ENCODE results near the gene CRKL.
"Not testable (repeated sequence)": the region's sequence is repeated elsewhere in the genome, so short reads cannot be mapped to it uniquely, and the experiment has no call there.

Gene CRKL

GRCh38 chr22:20899827-20900423 is 17.3 kb upstream of the CRKL start:
- Histone ChIP-seq H3K27ac (ENCODE audit: low read length) (no peak overlapping the region), H3K9ac (ENCODE audit: low read length) (no peak overlapping the region), H4K20me1 (ENCODE audit: insufficient read depth, low read length) (no peaks in the 10 kb centered on the region), H3K79me2 (ENCODE audit: low read length) (no peaks in the 10 kb centered on the region), H3K4me3 (ENCODE audit: low read length) (no peak overlapping the region), H3K36me3 (replicated peaks; ENCODE audit: low read depth, low read length) (no peaks in the 10 kb centered on the region), H3K4me1 (ENCODE audit: low read length) (no peaks in the 10 kb centered on the region), H3K4me2 (ENCODE audit: low read length) (no peak overlapping the region), H3K9me3 (ENCODE audit: insufficient read depth, low read length) (no peaks in the 10 kb centered on the region), H2AFZ (ENCODE audit: low read depth, low read length) (no peak overlapping the region), H3K27me3 (ENCODE audit: low read depth, low read length) (no peaks in the 10 kb centered on the region)
- TF ChIP-seq EZH2phosphoT487 (IDR thresholded peaks at IDR 0.05; ENCODE audit: low read depth) (no peak), CTCF (IDR thresholded peaks at IDR 0.05; ENCODE audit: low read depth, low read length) (no peak)

GRCh38 chr22:20901093-20902033 is 15.8 kb upstream of the CRKL start:
- not testable (repeated sequence) for H3K79me2 ChIP-seq (ENCODE audit: low read length); H3K9me3 ChIP-seq (ENCODE audit: insufficient read depth, low read length); H3K4me2 ChIP-seq (ENCODE audit: low read length); H3K36me3 ChIP-seq (replicated peaks; ENCODE audit: low read depth, low read length); H3K4me3 ChIP-seq (ENCODE audit: low read length); H4K20me1 ChIP-seq (ENCODE audit: insufficient read depth, low read length); H2AFZ ChIP-seq (ENCODE audit: low read depth, low read length); H3K27ac ChIP-seq (ENCODE audit: low read length); H3K4me1 ChIP-seq (ENCODE audit: low read length); H3K9ac ChIP-seq (ENCODE audit: low read length)
- peaks cover 13% of the 10 kb centered on the region for H3K27me3 ChIP-seq (ENCODE audit: low read depth, low read length)

DNA sequence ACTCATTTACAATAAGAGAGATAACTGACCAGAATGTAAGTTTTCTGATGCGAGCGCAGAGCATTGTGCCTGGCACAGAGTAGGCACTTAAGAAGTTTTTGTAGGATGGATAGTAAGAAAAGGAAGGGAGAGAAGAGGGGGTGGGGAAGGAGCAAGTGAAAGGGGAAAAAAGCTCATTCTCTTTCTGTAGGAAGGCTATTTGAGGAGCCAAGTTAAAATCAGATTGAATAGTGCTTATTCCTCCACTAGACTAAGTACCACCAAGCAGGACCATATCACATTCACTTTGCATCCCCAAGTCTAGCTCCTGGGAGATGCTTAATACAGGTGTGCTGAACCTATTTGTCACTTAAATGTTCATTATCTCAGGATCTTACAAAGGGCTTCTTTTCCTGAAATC is 14.1 kb upstream of the CRKL start:
- Histone ChIP-seq H2AFZ (ENCODE audit: low read depth, low read length) (no peak overlapping the region), H4K20me1 (ENCODE audit: insufficient read depth, low read length) (no peaks in the 10 kb centered on the region), H3K36me3 (replicated peaks; ENCODE audit: low read depth, low read length) (no peaks in the 10 kb centered on the region), H3K9ac (ENCODE audit: low read length) (no peak overlapping the region), H3K4me3 (ENCODE audit: low read length) (no peak overlapping the region), H3K27me3 (ENCODE audit: low read depth, low read length) (peaks cover 17% of the 10 kb centered on the region), H3K9me3 (ENCODE audit: insufficient read depth, low read length) (no peaks in the 10 kb centered on the region), H3K4me2 (ENCODE audit: low read length) (no peak overlapping the region), H3K4me1 (ENCODE audit: low read length) (no peaks in the 10 kb centered on the region), H3K79me2 (ENCODE audit: low read length) (no peaks in the 10 kb centered on the region), H3K27ac (ENCODE audit: low read length) (no peak overlapping the region)
- TF ChIP-seq CTCF (IDR thresholded peaks at IDR 0.05; ENCODE audit: low read depth, low read length) (no peak), EZH2phosphoT487 (IDR thresholded peaks at IDR 0.05; ENCODE audit: low read depth) (no peak)

DNA sequence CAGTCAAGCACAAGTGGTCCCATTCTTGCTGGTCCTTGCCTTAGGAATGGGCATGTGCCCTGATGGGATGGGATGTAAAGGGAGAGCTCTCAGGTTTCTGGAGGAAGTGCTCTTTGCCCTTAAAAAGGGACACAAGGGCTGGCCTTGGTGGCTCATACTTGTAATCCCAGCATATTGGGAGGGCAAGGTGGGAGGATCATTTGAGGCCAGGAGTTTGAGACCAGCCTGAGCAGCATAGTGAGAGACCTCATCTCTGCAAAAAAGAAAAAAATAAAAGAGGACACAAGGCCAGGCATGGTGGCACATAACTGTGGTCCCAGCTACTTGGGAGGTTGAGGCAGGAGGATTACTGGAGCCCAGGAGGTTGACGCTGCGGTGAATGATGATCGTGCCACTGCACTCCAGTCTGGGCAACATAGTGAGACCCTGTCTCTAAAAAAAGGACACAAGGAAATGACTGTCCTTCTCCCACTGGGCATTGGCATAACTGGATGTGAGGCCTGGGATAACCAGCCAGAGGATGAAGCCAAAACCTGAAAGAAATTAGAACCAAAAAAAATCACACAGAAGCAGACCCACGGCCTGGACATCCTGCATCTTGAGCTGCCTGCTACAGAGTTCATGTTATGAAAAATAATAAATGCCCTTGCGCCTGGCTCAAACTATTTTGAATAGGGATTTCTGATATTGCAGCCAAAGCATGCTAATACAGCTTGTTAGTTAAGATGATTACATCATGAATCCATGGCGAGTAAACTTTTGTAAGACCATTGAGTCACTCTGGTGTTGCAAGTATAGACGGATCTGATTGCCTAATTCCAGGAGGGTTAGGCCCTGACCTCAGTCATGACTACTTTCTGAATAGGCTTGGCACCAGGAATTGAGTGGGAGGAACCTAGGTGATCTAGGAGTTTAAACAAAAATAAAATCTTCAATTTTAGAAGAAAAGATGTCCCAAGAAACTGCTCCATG is 12.9 kb upstream of the CRKL start:
- no peak overlapping the region for H3K4me3 ChIP-seq (ENCODE audit: low read length)
- no peaks in the 10 kb centered on the region for H3K79me2 ChIP-seq (ENCODE audit: low read length)
- TF ChIP-seq EZH2phosphoT487 (IDR thresholded peaks at IDR 0.05; ENCODE audit: low read depth) (no peak), CTCF (IDR thresholded peaks at IDR 0.05; ENCODE audit: low read depth, low read length) (no peak)
- no peak overlapping the region for H3K27ac ChIP-seq (ENCODE audit: low read length)
- H3K9me3 ChIP-seq (ENCODE audit: insufficient read depth, low read length) = no peaks in the 10 kb centered on the region
- peaks cover 17% of the 10 kb centered on the region for H3K27me3 ChIP-seq (ENCODE audit: low read depth, low read length)
- no peak overlapping the region for H2AFZ ChIP-seq (ENCODE audit: low read depth, low read length)
- no peaks in the 10 kb centered on the region for H4K20me1 ChIP-seq (ENCODE audit: insufficient read depth, low read length)
- no peaks in the 10 kb centered on the region for H3K36me3 ChIP-seq (replicated peaks; ENCODE audit: low read depth, low read length)
- H3K9ac ChIP-seq (ENCODE audit: low read length) = no peak overlapping the region
- H3K4me1 ChIP-seq (ENCODE audit: low read length) = no peaks in the 10 kb centered on the region
- H3K4me2 ChIP-seq (ENCODE audit: low read length) = no peak overlapping the region
